ENCODE results near the gene MAP2K4. TPM values are rescaled to one million over a fixed set of nuclear protein-coding genes. Genes with fewer than 3 reads are reported as not detected.

The MAP2K4 gene
- total RNA-seq, 1 experiment from 2014 or later, result 46.1 TPM

DNA sequence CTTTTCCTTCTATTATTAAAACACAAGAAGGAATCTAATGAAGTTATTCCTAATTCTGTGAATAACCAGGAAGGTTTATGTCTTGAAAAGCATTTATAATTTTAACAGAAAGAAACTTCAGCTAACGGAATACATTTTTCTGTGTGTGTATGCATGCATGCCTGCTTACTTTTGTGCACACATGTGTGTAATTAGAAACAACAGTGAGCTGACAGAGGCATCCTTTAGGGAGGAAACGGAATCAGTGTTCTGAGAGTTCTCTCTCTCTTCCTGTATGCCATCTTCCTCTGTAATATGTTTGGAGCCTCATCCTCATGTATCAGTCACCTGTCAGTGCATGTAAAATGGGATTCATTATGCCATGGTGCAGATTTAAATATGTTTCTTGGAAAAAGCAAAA lies 107.0 kb downstream of the MAP2K4 start:
- Mint-ChIP-seq H3K27ac (no peak overlapping the region), H3K4me1 (peaks cover 3% of the 10 kb centered on the region in 2 experiments; a peak in 1 of 4 replicates), H3K27me3 (ENCODE audit: low read depth) (no peaks in the 10 kb centered on the region), H3K4me3 (no peak overlapping the region), H3K9me3 (peaks cover 0 to 7% of the 10 kb centered on the region in 2 experiments; a peak in 2 of 5 replicates), H3K36me3 (ENCODE audit: insufficient read depth in 1 of 3, low read depth in 3 of 3) (peaks cover 28 to 60% (median 58%) of the 10 kb centered on the region in 3 experiments)
- no peaks in the 10 kb centered on the region for H3K4me1 ChIP-seq (ENCODE audit: insufficient read depth, low read length)
- no peak overlapping the region for H2AK5ac ChIP-seq (ENCODE audit: insufficient read length, low read length)
- H3K27me3 ChIP-seq (ENCODE audit: insufficient read depth, low read length), result no peaks in the 10 kb centered on the region
- H3K9me3 ChIP-seq (ENCODE audit: control insufficient read depth, low read depth, low read length), result no peaks in the 10 kb centered on the region
- no peak overlapping the region for H3K4ac ChIP-seq (ENCODE audit: low read depth, low read length)
- no peaks in the 10 kb centered on the region for H3K79me1 ChIP-seq (ENCODE audit: insufficient read depth, low read depth, low read length, poor library complexity, severe bottlenecking)
- no peak overlapping the region for H2AFZ ChIP-seq (ENCODE audit: low read length)
- H3K27ac ChIP-seq (ENCODE audit: insufficient read length, low read depth, low read length), result no peak overlapping the region
- no peak overlapping the region for H3K4me2 ChIP-seq (ENCODE audit: insufficient read depth, insufficient read length, low read length)
- DNase-seq, result no peak
- no peak overlapping the region for H2BK5ac ChIP-seq (ENCODE audit: insufficient read length, low read length)
- no peak overlapping the region for H2BK120ac ChIP-seq (ENCODE audit: low read depth, low read length, poor library complexity, severe bottlenecking)
- no peak overlapping the region for H2BK12ac ChIP-seq (ENCODE audit: insufficient read length, low read depth, low read length)
- H2BK15ac ChIP-seq (ENCODE audit: low read depth, low read length), result no peak overlapping the region
- H3K18ac ChIP-seq (ENCODE audit: insufficient read length, low read depth, low read length), result no peak overlapping the region
- no peak overlapping the region for H4K91ac ChIP-seq (ENCODE audit: insufficient read length, low read depth, low read length)
- H4K8ac ChIP-seq (replicated peaks; ENCODE audit: insufficient read length, low read depth, low read length), result no peak overlapping the region
- no peak overlapping the region for H3K23ac ChIP-seq (ENCODE audit: insufficient read length, low read depth, low read length)
- no peak overlapping the region for H2BK20ac ChIP-seq (ENCODE audit: low read depth, low read length, poor library complexity, severe bottlenecking)
- WGBS (ENCODE audit: extremely low coverage, insufficient read length, low lambda C conversion rate), result no CpG with 5 or more reads among the region's 2 CpGs
- H3K14ac ChIP-seq (ENCODE audit: insufficient read depth, low read length), result no peak overlapping the region
- no peak overlapping the region for H3K56ac ChIP-seq (ENCODE audit: insufficient read length, low read depth, low read length)
- H3K79me2 ChIP-seq (ENCODE audit: insufficient read depth, low read length), result no peaks in the 10 kb centered on the region
- H3T11ph ChIP-seq (ENCODE audit: low read length), result no peak overlapping the region
- no peak for TF ChIP-seq CTCF (conservative IDR thresholded peaks at IDR 0.05)
- no peak overlapping the region for H3K9ac ChIP-seq (ENCODE audit: extremely low read depth, insufficient read length, low read length)
- no peak overlapping the region for H4K5ac ChIP-seq (ENCODE audit: insufficient read length, low read depth, low read length)
- no peaks in the 10 kb centered on the region for H3K23me2 ChIP-seq (ENCODE audit: insufficient read length, low read depth, low read length, poor library complexity, severe bottlenecking)
- no peaks in the 10 kb centered on the region for H4K20me1 ChIP-seq (ENCODE audit: control insufficient read depth, insufficient read depth, insufficient read length)

Measured in H9 (cell line).